HL-60/S4 treated with phorbol 12-myristate 13-acetate at 8.2 ng/mL for 4 days and 3 days (cell line): ENCODE results near the gene HSPB6.
"Not testable (repeated sequence)": the region's sequence is repeated elsewhere in the genome, so short reads cannot be mapped to it uniquely, and the experiment has no call there.

Source experiments
- in situ Hi-C: fragments of 300-500 bp; cut with MboI; formaldehyde crosslinking; loops from 2 replicates; pipeline ENCODE4 v1.15.0; 2022; ENCODE audit warnings: low sequenced_read_pairs

Gene HSPB6

DNA sequence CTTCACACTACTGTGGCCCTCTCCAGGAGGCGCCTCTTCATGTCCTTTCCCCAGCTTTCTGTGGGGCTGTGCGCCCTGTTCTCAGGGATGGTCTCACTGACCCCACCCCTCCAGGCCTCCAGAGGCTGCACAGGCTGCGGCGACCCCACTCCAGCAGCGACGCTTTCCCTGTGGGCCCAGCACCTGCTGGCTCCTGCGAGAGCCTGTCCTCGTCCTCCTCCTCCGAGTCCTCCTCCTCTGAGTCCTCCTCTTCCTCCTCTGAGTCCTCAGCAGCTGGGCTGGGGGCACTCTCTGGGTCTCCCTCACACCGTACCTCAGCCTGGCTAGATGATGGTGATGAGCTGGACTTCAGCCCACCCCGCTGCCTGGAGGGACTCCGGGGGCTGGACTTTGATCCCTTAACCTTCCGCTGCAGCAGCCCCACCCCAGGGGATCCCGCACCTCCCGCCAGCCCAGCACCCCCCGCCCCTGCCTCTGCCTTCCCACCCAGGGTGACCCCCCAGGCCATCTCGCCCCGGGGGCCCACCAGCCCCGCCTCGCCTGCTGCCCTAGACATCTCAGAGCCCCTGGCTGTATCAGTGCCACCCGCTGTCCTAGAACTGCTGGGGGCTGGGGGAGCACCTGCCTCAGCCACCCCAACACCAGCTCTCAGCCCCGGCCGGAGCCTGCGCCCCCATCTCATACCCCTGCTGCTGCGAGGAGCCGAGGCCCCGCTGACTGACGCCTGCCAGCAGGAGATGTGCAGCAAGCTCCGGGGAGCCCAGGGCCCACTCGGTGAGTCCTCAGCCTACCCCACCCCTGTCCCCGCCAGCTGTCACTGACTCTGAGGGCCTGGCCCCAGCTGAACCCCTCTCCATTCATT lies 29.7 kb upstream of the HSPB6 start:
- in situ Hi-C loops, result no loop called here

GRCh38 chr19:35785339-35785627 lies 28.5 kb upstream of the HSPB6 start:
- in situ Hi-C loops, result no loop called here

DNA sequence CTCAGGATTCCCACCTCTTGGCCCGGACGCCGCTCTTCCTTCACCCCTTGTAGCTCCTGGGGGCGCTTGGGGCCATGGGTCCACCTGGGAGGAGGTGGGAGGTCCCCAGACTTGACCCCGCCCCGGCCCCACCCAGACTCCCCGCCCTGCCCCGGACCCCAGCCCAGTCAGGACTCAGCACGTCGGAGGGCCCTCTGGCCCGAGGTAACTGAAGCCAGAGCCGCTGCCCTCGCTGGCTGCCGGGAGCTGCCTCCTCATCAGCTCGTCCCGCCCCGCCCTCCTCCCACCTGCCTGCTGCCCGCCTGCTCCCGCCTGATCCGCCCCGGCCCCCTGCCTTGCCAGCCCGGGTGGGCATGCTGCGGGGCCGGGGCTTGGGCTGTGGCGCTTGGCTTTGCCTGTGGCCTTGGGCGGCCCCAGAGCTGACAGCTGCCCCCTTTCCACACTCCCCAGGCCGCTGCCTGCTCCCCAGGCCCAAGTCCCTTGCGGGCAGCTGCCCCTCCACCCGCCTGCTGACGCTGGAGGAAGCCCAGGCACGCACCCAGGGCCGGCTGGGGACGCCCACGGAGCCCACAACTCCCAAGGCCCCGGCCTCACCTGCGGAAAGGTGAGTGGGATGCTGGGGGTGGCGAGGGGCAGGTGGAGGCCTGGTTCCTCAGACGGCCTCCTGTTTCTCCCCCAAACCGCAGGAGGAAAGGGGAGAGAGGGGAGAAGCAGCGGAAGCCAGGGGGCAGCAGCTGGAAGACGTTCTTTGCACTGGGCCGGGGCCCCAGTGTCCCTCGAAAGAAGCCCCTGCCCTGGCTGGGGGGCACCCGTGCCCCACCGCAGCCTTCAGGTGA lies 27.9 kb upstream of the HSPB6 start:
- in situ Hi-C loops, result no loop called here

GRCh38 chr19:35783469-35784434 lies 26.9 kb upstream of the HSPB6 start:
- in situ Hi-C loops, result no loop called here

DNA sequence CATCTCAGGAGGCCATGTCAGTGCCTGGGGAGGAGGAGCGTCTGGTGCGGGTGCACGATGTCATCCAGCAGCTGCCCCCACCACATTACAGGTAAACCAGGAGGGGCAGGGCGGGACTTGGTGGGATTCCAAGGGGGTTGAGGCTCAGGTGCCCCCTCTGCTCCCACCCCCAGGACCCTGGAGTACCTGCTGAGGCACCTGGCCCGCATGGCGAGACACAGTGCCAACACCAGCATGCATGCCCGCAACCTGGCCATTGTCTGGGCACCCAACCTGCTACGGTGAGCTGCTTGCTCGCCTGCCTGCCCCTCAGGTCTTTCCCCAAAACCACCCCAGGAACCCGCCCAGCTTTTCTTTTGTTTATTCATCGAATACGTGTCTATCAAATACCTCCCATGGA lies 25.8 kb upstream of the HSPB6 start:
- in situ Hi-C loops, result no loop called here

- in situ Hi-C loops, result no loop called here
Measured at GRCh38 chr19:35781650-35782049, 24.8 kb upstream of the HSPB6 start.

DNA sequence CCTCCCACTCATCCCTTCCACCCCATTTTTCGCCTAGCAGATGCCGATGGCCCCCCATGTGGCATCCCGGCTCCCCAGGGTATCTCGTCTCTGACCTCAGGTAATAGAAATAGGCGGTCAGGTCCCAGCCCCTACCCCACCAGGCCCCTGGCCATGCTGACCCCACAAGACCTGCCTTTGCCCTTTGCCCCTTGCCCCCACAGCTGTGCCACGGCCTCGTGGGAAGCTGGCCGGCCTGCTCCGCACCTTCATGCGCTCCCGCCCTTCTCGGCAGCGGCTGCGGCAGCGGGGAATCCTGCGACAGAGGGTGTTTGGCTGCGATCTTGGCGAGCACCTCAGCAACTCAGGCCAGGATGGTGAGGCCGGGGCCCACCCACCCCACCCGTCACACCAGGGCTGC lies 23.9 kb upstream of the HSPB6 start:
- in situ Hi-C loops, result no loop called here

- in situ Hi-C loops, result no loop called here
Measured at GRCh38 chr19:35780058-35780457, 23.2 kb upstream of the HSPB6 start.

DNA sequence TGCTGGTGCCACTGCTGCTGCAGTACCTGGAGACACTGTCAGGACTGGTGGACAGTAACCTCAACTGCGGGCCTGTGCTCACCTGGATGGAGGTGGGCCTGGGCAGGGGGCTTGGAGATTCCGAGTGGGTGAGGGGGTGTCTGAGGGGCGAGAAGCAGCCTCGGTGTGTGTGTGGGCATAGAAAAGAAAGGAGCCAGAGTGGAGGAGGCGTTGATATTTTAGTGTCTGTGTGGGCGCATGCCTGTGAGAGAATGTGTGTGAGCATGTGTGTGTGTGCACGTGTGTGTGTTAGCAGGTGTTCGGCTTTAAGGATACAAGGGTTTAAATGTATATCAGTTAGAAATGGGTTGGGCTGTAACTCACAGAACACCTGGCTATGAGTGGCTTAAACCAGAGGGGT lies 22.2 kb upstream of the HSPB6 start:
- in situ Hi-C loops, result no loop called here

- in situ Hi-C loops, result no loop called here
Measured at GRCh38 chr19:35777961-35778360, 21.1 kb upstream of the HSPB6 start.

DNA sequence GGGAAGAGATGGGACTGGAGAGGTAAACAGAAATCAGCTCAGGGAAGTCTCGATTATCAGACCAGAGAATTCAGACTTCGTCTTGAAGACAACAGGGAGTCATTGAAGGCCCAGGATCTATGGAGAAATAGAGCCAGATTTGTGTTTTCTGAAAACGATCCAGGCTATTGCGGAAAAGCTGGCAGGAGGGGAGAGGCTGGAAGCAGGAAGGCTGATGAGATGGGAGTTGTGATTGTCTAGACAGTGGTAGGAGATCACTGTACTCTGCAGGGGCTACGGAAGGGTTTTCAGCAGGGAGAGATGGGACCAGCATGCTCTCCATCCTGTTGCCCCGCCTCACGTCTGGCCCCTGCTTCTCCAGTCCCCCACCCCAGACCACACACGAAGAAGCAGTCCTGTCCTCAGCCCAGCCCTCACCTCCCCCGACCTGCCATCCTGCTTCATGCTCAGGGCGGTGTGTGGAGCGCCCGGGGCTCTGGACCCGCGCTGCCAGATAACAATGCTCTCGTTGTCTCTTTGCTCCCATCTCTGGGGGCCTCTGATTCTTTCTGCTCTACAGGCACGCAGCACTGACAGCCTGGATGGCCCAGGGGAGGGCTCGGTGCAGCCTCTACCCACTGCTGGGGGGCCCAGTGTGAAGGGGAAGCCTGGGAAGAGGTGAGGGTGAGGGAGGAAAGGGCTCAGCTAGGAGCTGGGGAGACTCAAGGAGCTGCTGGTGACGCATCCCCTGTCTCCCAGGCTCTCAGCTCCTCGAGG lies 20.4 kb upstream of the HSPB6 start:
- in situ Hi-C loops, result no loop called here

DNA sequence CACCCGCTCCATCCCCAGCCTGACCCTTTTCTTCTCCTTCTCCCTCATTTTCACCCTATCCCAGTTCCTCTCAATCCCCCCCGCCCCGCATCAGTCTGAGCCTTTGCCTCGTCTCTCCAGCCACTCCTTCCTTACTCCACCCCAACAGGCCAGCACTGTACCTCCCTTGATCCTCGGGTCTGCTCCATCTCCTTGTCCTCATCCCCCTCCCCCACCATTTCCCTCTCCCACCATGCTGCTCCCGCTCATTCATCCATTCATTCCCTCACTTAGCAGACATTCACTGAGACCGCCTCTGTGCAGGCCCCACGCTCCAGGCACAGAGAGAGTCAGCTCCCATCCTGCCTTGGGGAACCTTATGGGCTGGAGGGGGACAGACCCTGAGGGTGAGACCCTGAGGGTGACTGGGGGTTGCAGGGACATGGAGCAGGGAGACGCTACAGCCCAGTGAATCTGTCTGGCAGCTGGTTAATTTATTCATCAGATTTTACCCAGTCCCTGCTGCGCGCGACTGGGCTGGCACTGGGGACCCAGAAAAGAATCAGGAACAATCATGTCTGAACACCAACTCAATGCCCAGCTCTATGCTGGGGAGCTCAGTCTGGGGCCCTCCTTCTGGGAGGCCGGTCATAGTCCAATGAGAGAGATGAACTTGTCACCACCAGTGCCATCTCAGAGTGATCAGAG lies 19.4 kb upstream of the HSPB6 start:
- in situ Hi-C loops, result no loop called here

GRCh38 chr19:35775298-35776101 lies 18.7 kb upstream of the HSPB6 start, which contains the start of gene ARHGAP33:
TSS of gene ARHGAP33 (plus strand) at chr19:35775564. CDS start at chr19:35775659, 95 bp downstream.
- in situ Hi-C loops, result no loop called here

DNA sequence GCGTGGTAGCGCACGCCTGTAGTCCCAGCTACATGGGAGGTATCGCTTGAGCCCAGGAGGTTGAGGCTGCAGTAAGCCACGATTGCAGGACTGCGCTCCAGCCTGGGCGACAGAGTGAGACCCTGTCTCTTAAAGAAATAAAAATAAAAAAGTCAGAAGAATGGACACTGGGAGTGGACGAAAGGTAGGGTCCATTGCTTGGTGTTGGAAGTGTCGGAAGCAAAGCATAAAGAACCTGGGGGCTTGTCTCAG lies 18.1 kb upstream of the HSPB6 start:
- in situ Hi-C loops, result no loop called here

- in situ Hi-C loops, result no loop called here
Measured at GRCh38 chr19:35774274-35775045, 17.6 kb upstream of the HSPB6 start.

DNA sequence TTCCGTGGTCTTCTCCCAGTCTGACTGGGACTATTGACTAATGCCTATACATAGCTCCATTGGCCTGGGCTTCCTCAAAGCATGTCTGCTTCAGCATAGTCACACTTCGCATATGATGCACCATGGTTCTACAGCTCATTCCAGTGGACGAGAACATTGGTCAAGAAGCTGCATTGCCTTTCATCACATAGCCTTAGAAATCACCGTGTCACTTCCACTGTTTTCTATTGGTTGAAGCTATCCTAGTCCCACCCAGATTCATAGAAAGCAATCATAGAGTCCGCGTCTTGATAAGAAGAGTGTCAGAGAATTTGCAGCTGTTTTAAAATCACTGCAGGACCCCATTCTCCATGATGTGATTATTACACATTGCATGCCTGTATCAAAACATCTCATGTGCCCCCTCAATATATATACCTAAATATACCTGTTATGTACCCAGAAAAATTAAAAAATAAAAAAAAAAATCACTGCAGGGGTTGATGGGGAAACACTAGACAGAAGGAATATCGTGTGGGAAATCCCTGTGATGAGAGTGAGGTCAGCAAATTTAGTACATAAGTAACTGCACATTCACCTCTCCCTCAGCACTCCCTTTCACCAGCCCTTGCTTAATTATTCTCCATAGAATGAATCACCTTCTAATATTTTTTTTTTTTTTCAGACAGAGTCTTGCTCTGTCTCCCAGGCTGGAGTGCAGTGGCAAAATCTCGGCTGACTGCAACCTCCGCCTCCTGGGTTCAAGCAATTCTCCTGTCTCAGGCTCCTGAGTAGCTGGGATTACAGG lies 16.4 kb upstream of the HSPB6 start:
- in situ Hi-C loops, result no loop called here

DNA sequence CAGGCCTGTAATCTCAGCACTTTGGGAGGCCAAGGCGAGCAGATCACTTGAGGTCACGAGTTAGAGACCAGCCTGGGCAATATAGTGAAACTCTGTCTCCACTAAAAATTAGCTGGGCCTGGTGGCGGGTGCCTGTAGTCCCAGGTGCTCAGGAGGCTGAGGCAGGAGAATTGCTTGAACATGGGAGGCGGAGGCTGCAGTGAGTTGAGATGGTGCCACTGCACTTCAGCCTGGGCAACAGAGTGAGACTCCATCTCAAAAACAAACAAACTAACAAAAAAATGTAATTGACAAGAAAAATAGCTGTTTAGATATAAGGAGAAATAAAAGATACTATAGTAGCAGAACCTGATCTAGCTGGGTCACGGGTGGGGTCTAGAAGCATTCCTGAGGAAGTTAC lies 15.5 kb upstream of the HSPB6 start:
- in situ Hi-C loops, result not testable (repeated sequence)

- in situ Hi-C loops, result no loop called here
Measured at GRCh38 chr19:35768082-35768421, 11.2 kb upstream of the HSPB6 start.
